OCI-LY1 (cell line): ENCODE data around the gene PACSIN2.

Source experiments
- EZH2 ChIP-seq: fragments of 200-600 bp; sonication (generic), shearing (Covaris generic); IDR thresholded peaks from 2 replicates; pipeline ENCODE4 v1.8.0; 2017; ENCODE audit warnings: borderline replicate concordance, mixed run types, mild to moderate bottlenecking, antibody characterized with exemption, low read length, moderate library complexity, mixed read lengths
- TF ChIP-seq, protein P1 (sequence below): fragments of 200-600 bp; sonication (generic), shearing (Covaris generic); IDR thresholded peaks from 2 replicates; pipeline ENCODE4 v1.5.1; 2017; ENCODE audit warnings: mild to moderate bottlenecking, antibody characterized with exemption, low read length, moderate library complexity, mixed read lengths

DNA sequence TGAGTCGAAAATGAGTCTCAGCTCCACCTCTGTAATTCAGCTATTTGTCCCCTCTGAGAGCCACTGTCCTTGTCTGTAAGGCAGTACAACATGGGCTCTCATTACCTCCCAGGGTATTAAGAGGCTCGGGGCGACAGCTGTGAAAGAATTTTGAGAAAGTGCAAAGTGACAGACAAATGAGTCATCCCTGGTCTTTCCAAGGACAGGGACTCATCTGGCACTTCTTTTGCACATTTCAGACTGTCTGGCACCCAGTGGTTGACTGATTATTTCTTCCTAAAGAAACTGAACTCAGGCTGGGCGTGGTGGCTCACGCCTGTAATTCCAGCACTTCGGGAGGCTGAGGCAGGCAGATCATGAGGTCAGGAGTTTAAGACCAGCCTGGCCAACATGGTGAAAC, 95.8 kb downstream of the PACSIN2 start:
- TF ChIP-seq, protein P1, sequence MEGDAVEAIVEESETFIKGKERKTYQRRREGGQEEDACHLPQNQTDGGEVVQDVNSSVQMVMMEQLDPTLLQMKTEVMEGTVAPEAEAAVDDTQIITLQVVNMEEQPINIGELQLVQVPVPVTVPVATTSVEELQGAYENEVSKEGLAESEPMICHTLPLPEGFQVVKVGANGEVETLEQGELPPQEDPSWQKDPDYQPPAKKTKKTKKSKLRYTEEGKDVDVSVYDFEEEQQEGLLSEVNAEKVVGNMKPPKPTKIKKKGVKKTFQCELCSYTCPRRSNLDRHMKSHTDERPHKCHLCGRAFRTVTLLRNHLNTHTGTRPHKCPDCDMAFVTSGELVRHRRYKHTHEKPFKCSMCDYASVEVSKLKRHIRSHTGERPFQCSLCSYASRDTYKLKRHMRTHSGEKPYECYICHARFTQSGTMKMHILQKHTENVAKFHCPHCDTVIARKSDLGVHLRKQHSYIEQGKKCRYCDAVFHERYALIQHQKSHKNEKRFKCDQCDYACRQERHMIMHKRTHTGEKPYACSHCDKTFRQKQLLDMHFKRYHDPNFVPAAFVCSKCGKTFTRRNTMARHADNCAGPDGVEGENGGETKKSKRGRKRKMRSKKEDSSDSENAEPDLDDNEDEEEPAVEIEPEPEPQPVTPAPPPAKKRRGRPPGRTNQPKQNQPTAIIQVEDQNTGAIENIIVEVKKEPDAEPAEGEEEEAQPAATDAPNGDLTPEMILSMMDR, result no peak
- TF ChIP-seq EZH2, result no peak
